HG02870 (cell line): ENCODE data around the gene CCDC71L.

Experiments used
- ATAC-seq: cut with Tn5 transposase; IDR thresholded peaks from one replicate; pipeline ENCODE4 v1.9.1; 2021; ENCODE audit warnings: mild to moderate bottlenecking, moderate library complexity; ENCODE audit not compliant: unreplicated experiment

The CCDC71L gene

GRCh38 chr7:106626376-106627164 lies 34.4 kb downstream of the CCDC71L start:
- no peak for ATAC-seq

- ATAC-seq: no peak
These were observed 35.2 kb downstream of the CCDC71L start for GRCh38 chr7:106625678-106626301.

DNA sequence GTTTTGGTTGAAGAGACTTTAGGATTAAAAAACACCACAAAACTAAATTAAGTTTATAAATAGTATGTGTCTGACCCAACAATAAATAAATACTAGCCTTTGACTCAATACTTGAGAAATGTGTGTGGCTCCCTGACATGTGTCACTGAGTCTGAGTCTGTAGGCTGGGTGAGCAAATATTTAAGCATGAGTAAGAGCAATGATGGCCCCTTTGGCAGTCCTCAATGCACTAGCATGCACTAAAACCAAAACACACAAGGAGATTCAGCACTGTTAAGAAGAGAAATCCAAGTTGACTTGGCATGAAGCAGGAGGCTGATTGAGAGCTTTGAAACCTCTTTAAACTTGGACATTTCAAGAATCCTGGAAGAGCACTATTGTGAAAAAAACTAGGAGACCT lies 37.1 kb downstream of the CCDC71L start:
- no peak for ATAC-seq

DNA sequence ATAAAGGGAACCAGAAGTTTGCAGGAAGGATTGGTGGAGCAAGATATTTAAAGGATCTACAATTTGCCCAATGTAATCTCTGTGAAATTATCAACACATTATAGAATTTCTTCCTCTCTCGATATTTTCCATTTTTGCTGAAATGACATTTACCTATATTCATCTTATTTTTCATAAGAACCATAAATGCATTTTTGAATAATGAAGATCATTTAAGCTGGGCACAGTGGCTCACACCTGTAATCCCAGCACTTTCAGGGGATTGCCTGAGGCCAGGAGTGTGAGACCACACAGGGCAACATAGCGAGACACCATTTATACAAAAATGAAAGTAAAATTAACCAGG lies 37.7 kb downstream of the CCDC71L start:
- no peak for ATAC-seq

DNA sequence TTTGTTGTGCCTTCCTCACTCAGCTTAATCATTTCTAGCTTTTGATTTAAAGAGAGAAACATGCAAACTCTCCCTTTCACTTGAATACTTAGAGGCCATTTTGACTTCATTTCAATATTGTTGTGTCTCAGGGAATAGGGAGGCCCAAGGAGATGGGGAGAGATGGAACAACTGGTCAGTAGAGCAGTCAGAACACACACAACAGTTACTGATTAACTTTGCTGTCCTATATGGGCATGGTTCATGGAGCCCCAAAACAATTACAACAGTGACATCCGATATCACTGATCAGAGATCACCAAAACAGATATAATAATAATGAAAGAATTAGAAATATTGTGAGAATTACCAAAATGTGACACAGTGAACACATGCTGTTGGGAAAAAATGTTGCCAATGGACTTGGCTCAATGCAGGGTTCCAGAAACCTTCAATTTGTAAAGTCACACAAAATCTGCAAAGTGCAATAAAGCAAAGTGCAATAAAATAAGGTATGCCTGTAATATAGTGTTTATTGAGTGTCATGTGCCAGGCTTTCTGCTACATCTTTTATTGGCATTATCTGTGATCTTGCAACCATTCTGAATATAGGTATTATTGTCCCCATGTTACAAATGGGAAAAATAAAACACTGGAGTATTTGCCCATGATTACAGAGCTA lies 38.2 kb downstream of the CCDC71L start:
- no peak for ATAC-seq

- ATAC-seq: no peak
These were observed 39.4 kb downstream of the CCDC71L start for GRCh38 chr7:106621393-106622132.

- no peak for ATAC-seq
These were observed 40.3 kb downstream of the CCDC71L start for GRCh38 chr7:106620676-106621075.

DNA sequence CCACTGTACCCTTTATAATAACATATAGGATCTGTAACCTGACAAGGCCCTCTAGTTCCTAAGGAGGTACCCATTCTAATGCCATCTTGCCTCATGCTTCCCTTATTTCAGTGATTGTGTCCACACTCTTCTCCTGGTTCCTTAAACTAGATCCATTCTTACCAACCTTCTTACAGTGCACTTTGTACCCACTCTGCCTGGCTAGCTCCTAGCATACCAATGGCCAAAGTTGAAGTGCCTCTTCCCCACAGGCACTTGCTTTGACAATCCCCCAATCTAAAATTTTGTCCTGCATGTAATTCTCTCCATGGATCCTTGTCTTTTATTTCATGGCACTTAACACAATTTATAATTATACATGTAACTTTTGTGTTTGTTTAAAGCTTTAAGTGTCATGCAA lies 40.9 kb downstream of the CCDC71L start:
- ATAC-seq: no peak

- no peak for ATAC-seq
These were observed 41.7 kb downstream of the CCDC71L start for GRCh38 chr7:106619213-106619612.

- no peak for ATAC-seq
These were observed 42.5 kb downstream of the CCDC71L start for GRCh38 chr7:106618480-106618879.

- ATAC-seq: no peak
These were observed 43.1 kb downstream of the CCDC71L start for GRCh38 chr7:106617860-106618259.

DNA sequence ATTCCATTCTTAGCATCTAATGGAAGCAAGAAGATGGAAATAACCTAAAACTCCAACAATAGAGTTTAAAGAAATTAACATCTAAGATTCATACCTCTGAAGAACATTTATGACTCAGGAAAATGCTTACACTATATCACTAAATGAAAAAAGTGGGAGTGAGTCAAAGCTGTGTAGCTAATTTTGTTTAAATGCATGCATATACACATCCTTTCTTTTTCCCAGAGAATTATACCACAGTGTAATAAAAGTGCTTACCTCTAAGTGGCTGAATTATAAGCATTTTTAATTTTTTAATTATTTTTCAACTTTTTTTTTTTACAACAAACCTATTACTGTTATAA lies 44.3 kb downstream of the CCDC71L start:
- no peak for ATAC-seq

DNA sequence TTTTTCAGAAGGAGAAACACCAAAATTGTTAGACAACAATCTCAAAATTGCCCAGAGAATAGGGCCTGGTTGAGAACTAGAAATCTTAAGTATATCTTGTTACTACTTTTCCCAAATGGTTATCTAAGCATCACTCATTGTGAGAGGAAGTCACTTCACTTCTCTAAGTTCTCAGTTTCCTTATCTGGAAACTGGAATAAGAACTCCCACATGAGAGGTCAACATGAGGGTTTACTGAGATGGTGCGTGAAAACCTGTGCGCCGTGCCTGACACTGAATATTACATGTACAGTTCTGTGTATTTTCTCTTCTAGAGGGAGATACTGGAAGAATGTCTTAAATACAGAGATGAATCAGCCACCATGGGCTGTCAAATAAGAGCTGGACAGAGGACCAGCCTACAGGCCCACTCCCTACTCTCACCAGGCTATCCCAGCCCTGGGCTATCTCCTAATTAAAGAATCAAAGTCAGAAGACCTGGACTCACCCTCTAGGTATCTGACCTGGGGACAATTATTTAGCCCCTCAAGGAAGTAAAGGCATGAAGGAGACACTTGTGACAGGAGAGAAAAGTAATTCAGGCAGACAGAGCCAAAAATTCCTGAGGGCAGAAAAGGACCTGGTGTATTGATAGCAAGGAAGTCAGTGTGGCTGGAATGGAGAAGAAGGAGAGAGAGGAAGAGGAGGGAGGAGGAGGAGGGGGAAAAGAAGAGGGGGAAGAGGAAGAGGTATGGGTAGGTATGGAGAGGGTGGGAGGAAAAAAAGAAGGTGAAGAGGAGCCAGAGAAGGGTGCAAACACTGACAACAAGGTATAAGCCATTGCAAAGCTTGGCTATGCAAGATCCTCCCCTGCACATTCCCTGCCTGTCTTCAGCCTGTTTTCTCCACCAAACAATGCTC lies 44.9 kb downstream of the CCDC71L start:
- no peak for ATAC-seq

- no peak for ATAC-seq
These were observed 46.2 kb downstream of the CCDC71L start for GRCh38 chr7:106614751-106615150.

GRCh38 chr7:106613848-106614560 lies 47.0 kb downstream of the CCDC71L start:
- no peak for ATAC-seq

DNA sequence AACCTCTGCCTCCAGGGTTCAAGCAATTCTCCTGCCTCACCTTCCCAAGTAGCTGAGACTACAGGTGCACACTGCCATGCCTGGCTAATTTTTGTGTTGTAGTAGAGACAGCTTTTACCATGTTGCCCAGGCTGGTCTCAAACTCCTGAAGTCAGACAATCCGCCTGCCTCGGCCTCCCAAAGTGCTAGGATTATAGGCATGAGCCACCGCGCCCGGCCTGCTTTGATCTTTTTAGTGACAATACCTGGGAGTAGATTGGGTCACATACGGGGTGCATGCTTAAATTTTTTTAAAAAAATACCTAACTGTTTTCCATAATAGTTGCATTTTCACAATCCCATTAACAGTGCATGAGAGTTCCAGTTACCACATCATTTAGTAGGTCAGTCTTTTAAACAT lies 47.7 kb downstream of the CCDC71L start:
- no peak for ATAC-seq

DNA sequence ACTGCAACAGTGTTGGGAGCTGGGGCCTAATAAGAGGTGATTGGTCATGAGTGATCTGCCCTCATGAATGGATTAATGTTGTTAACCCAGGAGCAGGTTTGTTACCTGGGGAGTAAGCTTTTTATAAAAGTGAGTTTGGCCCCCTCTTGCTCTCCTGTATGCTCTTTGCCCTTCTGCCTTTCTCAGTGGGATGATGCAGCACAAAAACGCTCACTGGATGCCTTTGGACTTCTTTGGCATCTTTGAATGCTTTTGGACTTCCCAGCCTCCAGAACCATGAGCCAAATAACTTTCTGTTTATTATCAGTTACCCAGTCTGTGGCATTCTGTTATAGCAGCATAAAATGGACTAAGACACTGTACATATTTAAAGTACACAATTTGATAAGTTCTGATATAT lies 48.5 kb downstream of the CCDC71L start:
- no peak for ATAC-seq

GRCh38 chr7:106611911-106612310 lies 49.0 kb downstream of the CCDC71L start:
- ATAC-seq: no peak

GRCh38 chr7:106610996-106611886 lies 49.7 kb downstream of the CCDC71L start:
- ATAC-seq: no peak
